H1 (cell line): Measurements from ENCODE around the gene ANKRD62. TPM values are rescaled to one million over a fixed set of nuclear protein-coding genes. Genes with fewer than 3 reads are reported as not detected.

ENCODE experiments used
- CTCF ChIA-PET: fragments of 300-600 bp; sonication (Branson Sonifier 250); formaldehyde crosslinking; loops from one replicate; lab custom pipeline; 2021; ENCODE audit not compliant: partially characterized antibody; lab: Charles Lee
- POLR2A ChIA-PET: fragments of 300-600 bp; sonication (Branson Sonifier 250); formaldehyde crosslinking; loops from one replicate; lab custom pipeline; 2021; ENCODE audit warnings: inconsistent platforms; ENCODE audit not compliant: partially characterized antibody; lab: Charles Lee
- DNase-seq, 2 experiments: peaks; one replicate each; pipeline versions ENCODE4 v3.0.0 to v3.0.0-alpha.2; 2010 to 2022; ENCODE audit warnings: low spot score in 2 of 2, low read depth in 1 of 2, mixed read lengths in 1 of 2
- FAIRE-seq: peaks from 2 replicates; lab custom pipeline; 2011; peaks lifted over from hg19 to GRCh38; lab: Jason Lieb, UNC
- H2AFZ ChIP-seq: 2 replicates; pipeline ENCODE4 v1.8.1; 2012; ENCODE audit warnings: low read length, inconsistent platforms
- H2AK5ac ChIP-seq: 2 replicates; pipeline ENCODE4 v1.6.1; 2013; ENCODE audit warnings: low read depth, low read length
- H2BK120ac ChIP-seq: replicated peaks from 2 replicates; pipeline ENCODE3; 2013; ENCODE audit warnings: low read depth, low read length, inconsistent platforms
- H2BK12ac ChIP-seq: 2 replicates; pipeline ENCODE4 v1.6.1; 2013; ENCODE audit warnings: low read depth, low read length
- H2BK15ac ChIP-seq: 2 replicates; pipeline ENCODE4 v1.6.1; 2013; ENCODE audit warnings: low read length
- H2BK20ac ChIP-seq: 2 replicates; pipeline ENCODE4 v1.6.1; 2013; ENCODE audit warnings: low read length
- H2BK5ac ChIP-seq: 2 replicates; pipeline ENCODE4 v1.6.1; 2013; ENCODE audit warnings: low read depth, low read length
- H3K14ac ChIP-seq: 2 replicates; pipeline ENCODE4 v1.6.1; 2013; ENCODE audit warnings: inconsistent platforms; ENCODE audit not compliant: insufficient read length
- H3K18ac ChIP-seq: 2 replicates; pipeline ENCODE4 v1.6.1; 2013; ENCODE audit warnings: low read length; ENCODE audit errors: extremely low read depth
- H3K23ac ChIP-seq: 2 replicates; pipeline ENCODE4 v1.6.1; 2013; ENCODE audit warnings: inconsistent platforms; ENCODE audit not compliant: insufficient read length
- H3K23me2 ChIP-seq: 2 replicates; pipeline ENCODE4 v1.6.1; 2013; ENCODE audit warnings: low read depth, low read length
- H3K27ac ChIP-seq: 2 replicates; pipeline ENCODE4 v1.6.1; 2011; ENCODE audit warnings: low read depth, low read length, inconsistent platforms
- H3K27me3 ChIP-seq, 4 experiments: replicated peaks in 1 of 4; 1 replicate in 1 of 4; 2 replicates in 3 of 4; pipeline versions ENCODE4 v1.6.1 to v1.8.1; 2011 to 2013; ENCODE audit warnings: low read length in 3 of 4, mild to moderate bottlenecking in 3 of 4, inconsistent platforms in 2 of 4, mixed read lengths in 2 of 4, moderate library complexity in 1 of 4; ENCODE audit not compliant: control insufficient read depth in 3 of 4, insufficient read depth in 3 of 4; ENCODE audit errors: extremely low read depth in 1 of 4
- H3K36me3 ChIP-seq, 4 experiments: 2 replicates each; pipeline versions ENCODE4 v1.6.1 to v1.8.1; 2011 to 2013; ENCODE audit warnings: mild to moderate bottlenecking in 4 of 4, low read length in 3 of 4, moderate library complexity in 2 of 4, control low read depth in 1 of 4, inconsistent platforms in 1 of 4; ENCODE audit not compliant: insufficient read depth in 4 of 4, control insufficient read depth in 2 of 4
- H3K4ac ChIP-seq: replicated peaks from 2 replicates; pipeline ENCODE3; 2013; ENCODE audit warnings: low read length, low read depth, mixed read lengths, inconsistent platforms; ENCODE audit not compliant: insufficient read length
- H3K4me1 ChIP-seq, 4 experiments: replicated peaks in 1 of 4; 1 replicate in 1 of 4; 2 replicates in 3 of 4; pipeline versions ENCODE4 v1.6.1 to v1.8.1; 2011 to 2013; ENCODE audit warnings: low read length in 3 of 4, inconsistent platforms in 2 of 4, mixed read lengths in 1 of 4; ENCODE audit not compliant: insufficient read depth in 4 of 4, control insufficient read depth in 3 of 4
- H3K4me2 ChIP-seq, 2 experiments: 2 replicates each; pipeline versions ENCODE4 v1.6.1 to v1.8.1; 2011 to 2013; ENCODE audit warnings: low read depth in 2 of 2, low read length in 2 of 2, control low read depth in 1 of 2, inconsistent platforms in 1 of 2, mild to moderate bottlenecking in 1 of 2; ENCODE audit not compliant: insufficient read depth in 1 of 2
- H3K4me3 ChIP-seq, 4 experiments: fragments of 200-600, 300-600 bp in 1 of 4; sonication (generic), shearing (Covaris generic), sonication (Bioruptor Twin) in 1 of 4; 2 replicates each; pipeline versions ENCODE4 v1.5.1 to v1.8.1; 2011 to 2016; ENCODE audit warnings: low read length in 4 of 4, low read depth in 3 of 4, control low read depth in 2 of 4, inconsistent platforms in 2 of 4, mild to moderate bottlenecking in 2 of 4, mixed read lengths in 1 of 4, moderate library complexity in 1 of 4; ENCODE audit not compliant: insufficient read depth in 2 of 4; ENCODE audit errors: extremely low read depth in 1 of 4
- H3K56ac ChIP-seq: replicated peaks from 2 replicates; pipeline ENCODE3; 2013; ENCODE audit warnings: low read depth, mild to moderate bottlenecking, mixed read lengths, low read length, inconsistent platforms; ENCODE audit not compliant: insufficient read length
- H3K79me1 ChIP-seq: 2 replicates; pipeline ENCODE4 v1.6.1; 2013; ENCODE audit warnings: low read depth, low read length, control low read depth
- H3K79me2 ChIP-seq, 2 experiments: 2 replicates each; pipeline versions ENCODE4 v1.6.1 to v1.8.1; 2012 to 2013; ENCODE audit warnings: low read length in 2 of 2, mild to moderate bottlenecking in 2 of 2, inconsistent platforms in 1 of 2; ENCODE audit not compliant: insufficient read depth in 2 of 2, control insufficient read depth in 1 of 2
- H3K9ac ChIP-seq, 4 experiments: replicated peaks in 1 of 4; 1 replicate in 1 of 4; 2 replicates in 3 of 4; pipeline versions ENCODE4 v1.6.1 to v1.8.1; 2011 to 2013; ENCODE audit warnings: low read depth in 3 of 4, low read length in 3 of 4, control low read depth in 2 of 4, mild to moderate bottlenecking in 2 of 4, moderate library complexity in 2 of 4, inconsistent platforms in 1 of 4; ENCODE audit errors: extremely low read depth in 1 of 4
- H3K9me3 ChIP-seq, 2 experiments: 2 replicates each; pipeline versions ENCODE4 v1.6.1 to v1.8.1; 2012 to 2013; ENCODE audit warnings: mild to moderate bottlenecking in 2 of 2, moderate library complexity in 2 of 2, control low read depth in 1 of 2, inconsistent platforms in 1 of 2, low read depth in 1 of 2, low read length in 1 of 2, mixed read lengths in 1 of 2; ENCODE audit not compliant: insufficient read depth in 2 of 2
- H4K20me1 ChIP-seq, 2 experiments: replicated peaks in 1 of 2; 2 replicates each; pipeline versions ENCODE3 to v1.8.1; 2011 to 2013; ENCODE audit warnings: inconsistent platforms in 2 of 2, low read length in 2 of 2, mild to moderate bottlenecking in 1 of 2; ENCODE audit not compliant: insufficient read depth in 2 of 2, control insufficient read depth in 1 of 2
- H4K5ac ChIP-seq: 2 replicates; pipeline ENCODE4 v1.6.1; 2013; ENCODE audit warnings: low read length, low read depth, mixed read lengths, inconsistent platforms; ENCODE audit not compliant: insufficient read length
- H4K8ac ChIP-seq: 2 replicates; pipeline ENCODE4 v1.8.0; 2013; ENCODE audit warnings: mild to moderate bottlenecking, moderate library complexity, low read length, inconsistent platforms; ENCODE audit not compliant: insufficient read depth; ENCODE audit errors: extremely low read depth
- H4K91ac ChIP-seq: replicated peaks from 2 replicates; pipeline ENCODE3; 2013; ENCODE audit warnings: low read length, mixed read lengths, inconsistent platforms; ENCODE audit not compliant: insufficient read length
- CHD1 ChIP-seq: IDR thresholded peaks from 2 replicates; pipeline ENCODE4 v1.6.1; 2012; ENCODE audit warnings: low read depth, low read length, improper control_type of control experiment
- CREB1 ChIP-seq: IDR thresholded peaks from 2 replicates; pipeline ENCODE4 v1.6.1; 2012; ENCODE audit warnings: inconsistent platforms
- CTBP2 ChIP-seq: IDR thresholded peaks from 2 replicates; pipeline ENCODE4 v1.7.0; 2011; ENCODE audit warnings: borderline replicate concordance, mild to moderate bottlenecking, moderate library complexity, mixed read lengths, low read length; ENCODE audit not compliant: insufficient read depth, insufficient read length
- KDM1A ChIP-seq: fragments of 200-600, 300-600 bp; sonication (generic); IDR thresholded peaks from 2 replicates; pipeline ENCODE4 v1.7.1; 2016; ENCODE audit warnings: mild to moderate bottlenecking, low read length, borderline replicate concordance
- KDM5A ChIP-seq: fragments of 200-600 bp; IDR thresholded peaks from 2 replicates; pipeline ENCODE4 v1.7.1; 2012; ENCODE audit warnings: mild to moderate bottlenecking, low read length, inconsistent platforms, mixed read lengths
- MAFK ChIP-seq: IDR thresholded peaks from 2 replicates; pipeline ENCODE4 v1.6.1; 2012; ENCODE audit warnings: low read depth, mild to moderate bottlenecking, improper control_type of control experiment, low read length
- POU5F1 ChIP-seq: IDR thresholded peaks from 2 replicates; pipeline ENCODE4 v1.6.1; 2011; ENCODE audit warnings: low read depth, mild to moderate bottlenecking, low read length, moderate library complexity
- RXRA ChIP-seq: IDR thresholded peaks from 2 replicates; pipeline ENCODE4 v1.6.1; 2011; ENCODE audit warnings: low read depth, mild to moderate bottlenecking, low read length, moderate library complexity; ENCODE audit not compliant: insufficient read depth
- SAP30 ChIP-seq: fragments of 300-600 bp; sonication (generic); IDR thresholded peaks from 2 replicates; pipeline ENCODE4 v1.7.1; 2012; ENCODE audit warnings: low read length, moderate library complexity, mild to moderate bottlenecking, inconsistent platforms; ENCODE audit not compliant: insufficient read depth, insufficient replicate concordance
- SIN3A ChIP-seq, 2 experiments: IDR thresholded peaks in 1 of 2; conservative IDR thresholded peaks in 1 of 2; 2 replicates each; pipeline ENCODE4 v1.6.1; 2011 to 2012; ENCODE audit warnings: low read length in 2 of 2, improper control_type of control experiment in 1 of 2, low read depth in 1 of 2, mild to moderate bottlenecking in 1 of 2
- SRF ChIP-seq: IDR thresholded peaks from 2 replicates; pipeline ENCODE4 v1.6.1; 2011; ENCODE audit warnings: mild to moderate bottlenecking, low read depth, low read length, moderate library complexity
- TBP ChIP-seq: IDR thresholded peaks from 2 replicates; pipeline ENCODE4 v1.6.1; 2011; ENCODE audit warnings: low read depth, low read length, improper control_type of control experiment
- USF2 ChIP-seq: IDR thresholded peaks from 2 replicates; pipeline ENCODE4 v1.6.1; 2011; ENCODE audit warnings: low read length, improper control_type of control experiment
- YY1 ChIP-seq: IDR thresholded peaks from 2 replicates; pipeline ENCODE4 v1.6.1; 2011; ENCODE audit warnings: low read depth, mild to moderate bottlenecking, low read length
- WGBS, 2 experiments: shearing (Covaris generic) in 1 of 2; methylation state at CpG; one replicate each; pipeline versions ENCODE4 v1.1.6 to v1.1.7; 2013 to 2015; ENCODE audit warnings: low lambda C conversion rate in 2 of 2, mixed read lengths in 2 of 2, inconsistent platforms in 1 of 2, low coverage in 1 of 2, missing lambda C conversion rate in 1 of 2; ENCODE audit not compliant: insufficient replicate concordance in 2 of 2, insufficient coverage in 1 of 2, insufficient read length in 1 of 2; ENCODE audit errors: extremely low coverage in 1 of 2, missing lambda C conversion rate in 1 of 2; 5-methylcytosine and 5-hydroxymethylcytosine counted together
- polyA plus RNA-seq, 7 experiments: library from polyadenylated mRNA; depleted of rRNA in 3 of 7; stranded (reverse) in 5 of 7; unstranded in 2 of 7; fragments of >200 nt in 5 of 7; fragments of 200-250 nt in 2 of 7; gene quantifications; 1 replicate in 5 of 7; 2 replicates in 1 of 7; 4 replicates in 1 of 7; pipeline versions ENCODE4 v1.2.1 to v1.2.3, GENCODE V29; 2011 to 2013; ENCODE audit warnings: missing spikeins in 2 of 7, mixed read lengths in 2 of 7
- total RNA-seq: library from RNA; stranded (reverse); fragmentation: NEBNext Ultra II Directional; extraction: Animal tissue kit (Norgen Biotek cat#: 25700); gene quantifications from 2 replicates; pipeline ENCODE4 v1.2.1, GENCODE V29; 2021

The ANKRD62 gene
- total and polyA plus RNA-seq, 2 of the 8 experiments (the other 6 are each of a cell fraction or from before 2014, with no cell fraction given), result not detected

- Histone ChIP-seq H2BK12ac (no peak overlapping the region), H2AFZ (no peak overlapping the region), H4K5ac (no peak overlapping the region), H2AK5ac (no peak overlapping the region), H3K56ac (no peak overlapping the region), H3K79me1 (no peaks in the 10 kb centered on the region), H3K27ac (no peak overlapping the region), H3K4me3 (no peak overlapping the region), H3K9ac (no peak overlapping the region), H4K91ac (no peak overlapping the region), H4K20me1 (no peaks in the 10 kb centered on the region), H3K36me3 (no peaks in the 10 kb centered on the region), H3K18ac (no peak overlapping the region), H2BK5ac (no peak overlapping the region), H3K27me3 (no peaks in the 10 kb centered on the region), H2BK20ac (no peak overlapping the region), H3K23me2 (0 out of 2 replicates have a peak, but pooled peaks cover 1% of the 10 kb centered on the region), H3K4me1 (no peaks in the 10 kb centered on the region), H3K14ac (no peak overlapping the region), H3K4ac (no peak overlapping the region), H4K8ac (no peak overlapping the region), H3K4me2 (no peak overlapping the region), H3K23ac (no peak overlapping the region), H3K79me2 (no peaks in the 10 kb centered on the region), H2BK15ac (no peak overlapping the region), H2BK120ac (no peak overlapping the region), H3K9me3 (no peaks in the 10 kb centered on the region; a peak in 1 of 4 replicates)
- no peak for FAIRE-seq
- CTCF ChIA-PET, result interaction anchor here (1.0 to 3.0 kb wide), 2 partner anchors 10 to 173 kb away, joined by 3 to 7 read pairs; no protein-coding TSS in a partner anchor
- WGBS, 2 experiments, result 91% methylated on average over 3 of the region's 3 CpGs; no CpG with 5 or more reads in 1 of the 2 experiments
- POLR2A ChIA-PET, result no interaction called here
- DNase-seq, result no peak
- no peak for TF ChIP-seq KDM1A
- TF ChIP-seq KDM5A, result no peak
- TF ChIP-seq USF2, result no peak
- TF ChIP-seq POU5F1, result no peak
- TF ChIP-seq SRF, result no peak
- TF ChIP-seq YY1, result no peak
- TF ChIP-seq SIN3A (conservative IDR thresholded peaks at IDR 0.05 in 1 of 2, IDR thresholded peaks at IDR 0.05 in 1 of 2; ENCODE audit: low read depth in 1 of 2, low read length in 2 of 2), result no peak
- no peak for TF ChIP-seq SAP30
- TF ChIP-seq CTBP2, result no peak
- no peak for TF ChIP-seq TBP
- no peak for TF ChIP-seq RXRA
- no peak for TF ChIP-seq MAFK
- no peak for TF ChIP-seq CHD1
- no peak for TF ChIP-seq CREB1
Observed at GRCh38 chr18:12068950-12069320, 24.7 kb upstream of the ANKRD62 start.
